Activated CD4-positive, CD25-positive, alpha-beta regulatory T cell treated with anti-CD3 and anti-CD28 coated beads, Interleukin-2, amount 50 U/mL, for 72 hours (primary cell): ENCODE data around the gene TUBGCP3.

Experiments used
- DNase-seq: peaks from one replicate; pipeline ENCODE4 v3.0.0; 2021

Gene TUBGCP3

GRCh38 chr13:112473818-112474217 is 114.1 kb downstream of the TUBGCP3 start:
- DNase-seq, result no peak

- DNase-seq, result no peak
Measured at GRCh38 chr13:112469071-112469745, 118.7 kb downstream of the TUBGCP3 start.

GRCh38 chr13:112468069-112468468 is 119.9 kb downstream of the TUBGCP3 start:
- no peak for DNase-seq

- no peak for DNase-seq
Measured at GRCh38 chr13:112467236-112467635, 120.7 kb downstream of the TUBGCP3 start.

- no peak for DNase-seq
Measured at GRCh38 chr13:112466132-112467058, 121.6 kb downstream of the TUBGCP3 start.

GRCh38 chr13:112465251-112466131 is 122.5 kb downstream of the TUBGCP3 start:
- DNase-seq, result no peak

- no peak for DNase-seq
Measured at GRCh38 chr13:112464720-112465119, 123.2 kb downstream of the TUBGCP3 start.

GRCh38 chr13:112462408-112462807 is 125.5 kb downstream of the TUBGCP3 start:
- no peak for DNase-seq

- no peak for DNase-seq
Measured at GRCh38 chr13:112457485-112457884, 130.5 kb downstream of the TUBGCP3 start.

- DNase-seq, result no peak
Measured at GRCh38 chr13:112457081-112457480, 130.9 kb downstream of the TUBGCP3 start.

GRCh38 chr13:112456138-112457056 is 131.6 kb downstream of the TUBGCP3 start:
- DNase-seq, result no peak

- no peak for DNase-seq
Measured at GRCh38 chr13:112455476-112456059, 132.4 kb downstream of the TUBGCP3 start.

- DNase-seq, result no peak
Measured at GRCh38 chr13:112454648-112455334, 133.2 kb downstream of the TUBGCP3 start.

GRCh38 chr13:112453874-112454647 is 133.9 kb downstream of the TUBGCP3 start:
- no peak for DNase-seq

- no peak for DNase-seq
Measured at GRCh38 chr13:112453207-112453829, 134.6 kb downstream of the TUBGCP3 start.

- DNase-seq, result no peak
Measured at GRCh38 chr13:112452380-112453206, 135.4 kb downstream of the TUBGCP3 start.

- no peak for DNase-seq
Measured at GRCh38 chr13:112451512-112452379, 136.2 kb downstream of the TUBGCP3 start.

- DNase-seq, result no peak
Measured at GRCh38 chr13:112450904-112451240, 137.1 kb downstream of the TUBGCP3 start.
